ENCODE data around the gene RNF114.
"Not testable (repeated sequence)": the region's sequence is repeated elsewhere in the genome, so short reads cannot be mapped to it uniquely, and the experiment has no call there.

Gene RNF114

GRCh38 chr20:49964964-49965780 lies 29.0 kb downstream of the RNF114 start:
- H3K27me3 ChIP-seq (ENCODE audit: control insufficient read depth in 1 of 2, insufficient read depth in 2 of 2, low read length in 2 of 2), result no peaks in the 10 kb centered on the region
- peaks cover 12 to 16% of the 10 kb centered on the region in 2 donors for H3K4me1 ChIP-seq (ENCODE audit: control insufficient read depth in 1 of 2, insufficient read depth in 2 of 2, low read length in 2 of 2)
- no peak overlapping the region for H3K4me3 ChIP-seq (ENCODE audit: low read depth in 1 of 2, low read length in 2 of 2)
- no peak overlapping the region for H3K9ac ChIP-seq (ENCODE audit: low read depth in 1 of 2, low read length in 2 of 2)
- peaks cover 0 to 5% of the 10 kb centered on the region in 2 donors for H3K36me3 ChIP-seq (ENCODE audit: control insufficient read depth in 1 of 2, insufficient read depth in 2 of 2, low read length in 2 of 2)
- H3K9me3 ChIP-seq (ENCODE audit: control insufficient read depth in 1 of 2, low read length in 2 of 2), result no peaks in the 10 kb centered on the region
- H3K27ac ChIP-seq (ENCODE audit: low read depth, low read length), result no peak overlapping the region

GRCh38 chr20:49965781-49966305 lies 29.6 kb downstream of the RNF114 start:
- H3K4me3 ChIP-seq (ENCODE audit: low read depth in 1 of 2, low read length in 2 of 2), result no peak overlapping the region
- peaks cover 17 to 20% of the 10 kb centered on the region in 2 donors for H3K4me1 ChIP-seq (ENCODE audit: control insufficient read depth in 1 of 2, insufficient read depth in 2 of 2, low read length in 2 of 2)
- H3K27me3 ChIP-seq (ENCODE audit: control insufficient read depth in 1 of 2, insufficient read depth in 2 of 2, low read length in 2 of 2), result no peaks in the 10 kb centered on the region
- no peaks in the 10 kb centered on the region for H3K9me3 ChIP-seq (ENCODE audit: control insufficient read depth in 1 of 2, low read length in 2 of 2)
- H3K9ac ChIP-seq (ENCODE audit: low read depth in 1 of 2, low read length in 2 of 2), result no peak overlapping the region
- peaks cover 0 to 5% of the 10 kb centered on the region in 2 donors for H3K36me3 ChIP-seq (ENCODE audit: control insufficient read depth in 1 of 2, insufficient read depth in 2 of 2, low read length in 2 of 2)
- no peak overlapping the region for H3K27ac ChIP-seq (ENCODE audit: low read depth, low read length)

- H3K27me3 ChIP-seq (ENCODE audit: control insufficient read depth in 1 of 2, insufficient read depth in 2 of 2, low read length in 2 of 2), result no peaks in the 10 kb centered on the region
Observed at GRCh38 chr20:49966861-49967260, 30.7 kb downstream of the RNF114 start.

GRCh38 chr20:49969234-49969633 lies 33.0 kb downstream of the RNF114 start:
- H3K27me3 ChIP-seq (ENCODE audit: control insufficient read depth in 1 of 2, insufficient read depth in 2 of 2, low read length in 2 of 2), result no peaks in the 10 kb centered on the region
- no peaks in the 10 kb centered on the region for H3K9me3 ChIP-seq (ENCODE audit: control insufficient read depth in 1 of 2, low read length in 2 of 2)
- H3K27ac ChIP-seq (ENCODE audit: low read depth, low read length), result no peak overlapping the region
- no peak overlapping the region for H3K4me3 ChIP-seq (ENCODE audit: low read depth in 1 of 2, low read length in 2 of 2)
- peaks cover 0 to 5% of the 10 kb centered on the region in 2 donors for H3K36me3 ChIP-seq (ENCODE audit: control insufficient read depth in 1 of 2, insufficient read depth in 2 of 2, low read length in 2 of 2)
- no peak overlapping the region for H3K9ac ChIP-seq (ENCODE audit: low read depth in 1 of 2, low read length in 2 of 2)
- peaks cover 17 to 20% of the 10 kb centered on the region in 2 donors for H3K4me1 ChIP-seq (ENCODE audit: control insufficient read depth in 1 of 2, insufficient read depth in 2 of 2, low read length in 2 of 2)

More at GRCh38 chr20:49966861-49967260, 30.7 kb downstream of the RNF114 start:
- Histone ChIP-seq H3K9ac (ENCODE audit: low read depth in 1 of 2, low read length in 2 of 2) (no peak overlapping the region), H3K9me3 (ENCODE audit: control insufficient read depth in 1 of 2, low read length in 2 of 2) (no peaks in the 10 kb centered on the region), H3K27ac (ENCODE audit: low read depth, low read length) (no peak overlapping the region), H3K36me3 (ENCODE audit: control insufficient read depth in 1 of 2, insufficient read depth in 2 of 2, low read length in 2 of 2) (peaks cover 0 to 5% of the 10 kb centered on the region in 2 donors), H3K4me1 (ENCODE audit: control insufficient read depth in 1 of 2, insufficient read depth in 2 of 2, low read length in 2 of 2) (peaks cover 17 to 20% of the 10 kb centered on the region in 2 donors), H3K4me3 (ENCODE audit: low read depth in 1 of 2, low read length in 2 of 2) (no peak overlapping the region)

GRCh38 chr20:49969946-49970345 lies 33.7 kb downstream of the RNF114 start:
- Histone ChIP-seq H3K9me3 (ENCODE audit: control insufficient read depth in 1 of 2, low read length in 2 of 2) (no peaks in the 10 kb centered on the region), H3K36me3 (ENCODE audit: control insufficient read depth in 1 of 2, insufficient read depth in 2 of 2, low read length in 2 of 2) (peaks cover 0 to 2% of the 10 kb centered on the region in 2 donors), H3K27ac (ENCODE audit: low read depth, low read length) (no peak overlapping the region), H3K4me1 (ENCODE audit: control insufficient read depth in 1 of 2, insufficient read depth in 2 of 2, low read length in 2 of 2) (peaks cover 17 to 20% of the 10 kb centered on the region in 2 donors), H3K27me3 (ENCODE audit: control insufficient read depth in 1 of 2, insufficient read depth in 2 of 2, low read length in 2 of 2) (no peaks in the 10 kb centered on the region), H3K4me3 (ENCODE audit: low read depth in 1 of 2, low read length in 2 of 2) (no peak overlapping the region), H3K9ac (ENCODE audit: low read depth in 1 of 2, low read length in 2 of 2) (no peak overlapping the region)

- Histone ChIP-seq H3K4me1 (ENCODE audit: control insufficient read depth in 1 of 2, insufficient read depth in 2 of 2, low read length in 2 of 2) (peaks cover 17 to 20% of the 10 kb centered on the region in 2 donors), H3K4me3 (ENCODE audit: low read depth in 1 of 2, low read length in 2 of 2) (no peak overlapping the region), H3K27me3 (ENCODE audit: control insufficient read depth in 1 of 2, insufficient read depth in 2 of 2, low read length in 2 of 2) (no peaks in the 10 kb centered on the region), H3K27ac (ENCODE audit: low read depth, low read length) (no peak overlapping the region), H3K9ac (ENCODE audit: low read depth in 1 of 2, low read length in 2 of 2) (no peak overlapping the region), H3K36me3 (ENCODE audit: control insufficient read depth in 1 of 2, insufficient read depth in 2 of 2, low read length in 2 of 2) (no peaks in the 10 kb centered on the region), H3K9me3 (ENCODE audit: control insufficient read depth in 1 of 2, low read length in 2 of 2) (no peaks in the 10 kb centered on the region)
Observed at GRCh38 chr20:49970498-49970897, 34.3 kb downstream of the RNF114 start.

GRCh38 chr20:49973981-49974380 lies 37.8 kb downstream of the RNF114 start:
- Histone ChIP-seq H3K9ac (ENCODE audit: low read depth in 1 of 2, low read length in 2 of 2) (no peak overlapping the region), H3K36me3 (ENCODE audit: control insufficient read depth in 1 of 2, insufficient read depth in 2 of 2, low read length in 2 of 2) (no peaks in the 10 kb centered on the region), H3K27me3 (ENCODE audit: control insufficient read depth in 1 of 2, insufficient read depth in 2 of 2, low read length in 2 of 2) (no peaks in the 10 kb centered on the region), H3K4me1 (ENCODE audit: control insufficient read depth in 1 of 2, insufficient read depth in 2 of 2, low read length in 2 of 2) (peaks cover 20 to 25% of the 10 kb centered on the region in 2 donors), H3K9me3 (ENCODE audit: control insufficient read depth in 1 of 2, low read length in 2 of 2) (no peaks in the 10 kb centered on the region), H3K27ac (ENCODE audit: low read depth, low read length) (no peak overlapping the region), H3K4me3 (ENCODE audit: low read depth in 1 of 2, low read length in 2 of 2) (no peak overlapping the region)

GRCh38 chr20:49976542-49976941 lies 40.3 kb downstream of the RNF114 start:
- Histone ChIP-seq H3K4me3 (ENCODE audit: low read depth in 1 of 2, low read length in 2 of 2) (no peak overlapping the region), H3K27ac (ENCODE audit: low read depth, low read length) (no peak overlapping the region), H3K36me3 (ENCODE audit: control insufficient read depth in 1 of 2, insufficient read depth in 2 of 2, low read length in 2 of 2) (no peaks in the 10 kb centered on the region), H3K9ac (ENCODE audit: low read depth in 1 of 2, low read length in 2 of 2) (no peak overlapping the region), H3K4me1 (ENCODE audit: control insufficient read depth in 1 of 2, insufficient read depth in 2 of 2, low read length in 2 of 2) (peaks cover 9 to 20% of the 10 kb centered on the region in 2 donors), H3K27me3 (ENCODE audit: control insufficient read depth in 1 of 2, insufficient read depth in 2 of 2, low read length in 2 of 2) (peaks cover 0 to 10% of the 10 kb centered on the region in 2 donors), H3K9me3 (ENCODE audit: control insufficient read depth in 1 of 2, low read length in 2 of 2) (no peaks in the 10 kb centered on the region)

- peaks cover 0 to 17% of the 10 kb centered on the region in 2 donors for H3K27me3 ChIP-seq (ENCODE audit: control insufficient read depth in 1 of 2, insufficient read depth in 2 of 2, low read length in 2 of 2)
- H3K36me3 ChIP-seq (ENCODE audit: control insufficient read depth in 1 of 2, insufficient read depth in 2 of 2, low read length in 2 of 2); H3K9me3 ChIP-seq (ENCODE audit: control insufficient read depth in 1 of 2, low read length in 2 of 2); H3K27ac ChIP-seq (ENCODE audit: low read depth, low read length); H3K4me3 ChIP-seq (ENCODE audit: low read depth in 1 of 2, low read length in 2 of 2); H3K9ac ChIP-seq (ENCODE audit: low read depth in 1 of 2, low read length in 2 of 2): not testable (repeated sequence)
- H3K4me1 ChIP-seq (ENCODE audit: control insufficient read depth in 1 of 2, insufficient read depth in 2 of 2, low read length in 2 of 2), result peaks cover 17 to 29% of the 10 kb centered on the region in 2 donors
Observed at GRCh38 chr20:49977740-49978139, 41.5 kb downstream of the RNF114 start.

GRCh38 chr20:49978685-49979029 lies 42.5 kb downstream of the RNF114 start:
- Histone ChIP-seq H3K9ac (ENCODE audit: low read depth in 1 of 2, low read length in 2 of 2) (peak overlapping the region in 1 of 2 donors; percentile 18), H3K4me1 (ENCODE audit: control insufficient read depth in 1 of 2, insufficient read depth in 2 of 2, low read length in 2 of 2) (peaks cover 22 to 36% of the 10 kb centered on the region in 2 donors), H3K9me3 (ENCODE audit: control insufficient read depth in 1 of 2, low read length in 2 of 2) (no peaks in the 10 kb centered on the region), H3K4me3 (ENCODE audit: low read depth in 1 of 2, low read length in 2 of 2) (no peak overlapping the region), H3K27me3 (ENCODE audit: control insufficient read depth in 1 of 2, insufficient read depth in 2 of 2, low read length in 2 of 2) (peaks cover 0 to 17% of the 10 kb centered on the region in 2 donors), H3K27ac (ENCODE audit: low read depth, low read length) (no peak overlapping the region), H3K36me3 (ENCODE audit: control insufficient read depth in 1 of 2, insufficient read depth in 2 of 2, low read length in 2 of 2) (no peaks in the 10 kb centered on the region)
